ENCODE results near the gene PARD3.

The PARD3 gene

GRCh38 chr10:34169131-34169530 is 646.0 kb downstream of the PARD3 start:
- no peak for DNase-seq

GRCh38 chr10:34168439-34168838 is 646.7 kb downstream of the PARD3 start:
- DNase-seq, result no peak

DNA sequence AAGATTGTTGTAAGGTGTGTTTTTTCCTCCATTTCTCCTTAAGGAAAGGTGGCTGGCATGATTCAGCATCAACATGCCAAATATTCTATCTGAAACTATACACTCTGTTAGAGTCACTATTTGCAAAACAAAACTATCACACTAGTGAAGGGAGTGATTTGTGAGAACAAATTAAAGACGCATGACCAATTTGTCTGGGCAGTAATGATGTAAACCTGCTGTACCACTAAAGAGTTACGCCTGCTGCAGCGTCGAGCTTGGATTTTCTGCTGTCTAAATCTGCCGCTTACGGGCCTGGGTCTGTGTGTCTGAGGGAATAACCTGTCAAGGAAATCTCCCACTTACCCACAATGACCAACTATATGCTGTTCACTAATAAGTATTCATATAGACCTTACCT is 648.3 kb downstream of the PARD3 start:
- no peak for DNase-seq

DNA sequence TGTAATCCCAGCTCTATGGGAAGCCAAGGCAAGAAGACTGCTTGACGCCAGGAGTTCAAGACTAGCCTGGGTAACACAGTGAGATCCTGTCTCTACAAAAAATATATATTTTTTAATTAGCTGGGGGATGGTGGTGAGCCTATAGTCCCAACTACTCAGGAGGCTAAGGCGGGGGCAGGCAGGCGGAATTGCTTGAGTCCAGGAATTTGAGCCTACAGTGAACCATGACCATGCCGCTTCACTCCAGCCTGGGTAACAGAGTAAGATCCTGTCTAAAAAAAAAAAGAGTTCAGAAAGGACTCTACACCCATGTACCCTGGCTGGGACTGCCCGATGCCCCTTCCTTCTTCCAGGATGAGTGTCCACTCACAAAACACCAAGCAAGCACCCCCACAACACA is 648.7 kb downstream of the PARD3 start:
- DNase-seq, result no peak

DNA sequence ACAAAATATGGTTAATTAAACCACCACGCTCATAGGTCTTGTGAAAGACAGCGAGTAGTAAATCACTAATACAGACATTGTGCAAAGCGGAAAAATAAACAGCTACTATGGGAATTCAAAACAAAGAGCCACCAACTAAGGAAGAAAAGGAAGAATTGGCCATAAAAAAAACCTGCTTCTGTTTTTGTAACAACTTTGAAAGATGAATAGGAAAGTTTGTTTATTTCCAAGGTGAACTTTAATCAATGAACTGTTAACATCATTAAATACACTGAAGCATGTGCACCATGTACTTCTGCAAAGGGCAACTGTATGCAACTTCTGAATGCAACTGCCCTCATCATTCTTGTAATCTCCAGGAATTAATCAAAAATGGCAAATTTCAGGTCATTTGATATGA is 651.1 kb downstream of the PARD3 start:
- no peak for DNase-seq

DNA sequence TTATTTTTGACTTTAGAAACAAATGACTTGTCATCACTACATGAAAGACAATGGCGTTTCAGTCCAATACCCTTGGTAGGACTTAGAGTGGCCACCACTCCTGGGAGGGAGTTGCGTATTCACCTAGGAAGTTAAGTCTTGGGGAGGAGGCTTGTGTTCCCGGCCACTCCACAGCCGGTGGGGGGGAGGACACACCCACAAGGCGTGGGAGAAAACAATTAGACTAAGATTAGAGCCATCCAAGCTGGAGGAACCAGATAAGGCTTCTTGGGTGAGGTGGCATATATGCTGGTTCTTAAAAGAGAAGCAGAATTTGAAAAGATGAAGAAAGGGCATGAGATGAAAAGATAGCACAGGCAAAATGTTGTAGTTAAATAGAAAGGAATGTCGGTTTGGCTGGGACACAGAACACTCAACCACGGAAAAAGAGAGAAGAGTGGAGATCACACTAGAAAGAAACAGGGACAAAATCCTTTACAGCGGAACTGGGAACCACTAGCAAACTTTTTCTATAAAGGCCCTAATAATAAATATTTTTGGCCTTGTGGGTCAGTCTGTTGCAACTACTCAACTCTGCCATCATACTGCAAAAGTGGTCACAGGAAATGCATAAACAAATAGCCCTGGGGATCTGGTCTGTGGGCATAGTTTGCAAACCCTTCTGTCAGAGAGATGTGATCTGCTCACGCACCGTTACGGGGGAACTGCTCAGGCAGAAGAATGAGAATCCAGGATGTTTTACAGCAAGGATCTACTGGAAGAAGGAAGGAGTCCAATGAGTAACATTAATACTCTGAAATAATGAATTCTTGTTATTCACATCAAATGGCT is 651.8 kb downstream of the PARD3 start:
- no peak for DNase-seq

DNA sequence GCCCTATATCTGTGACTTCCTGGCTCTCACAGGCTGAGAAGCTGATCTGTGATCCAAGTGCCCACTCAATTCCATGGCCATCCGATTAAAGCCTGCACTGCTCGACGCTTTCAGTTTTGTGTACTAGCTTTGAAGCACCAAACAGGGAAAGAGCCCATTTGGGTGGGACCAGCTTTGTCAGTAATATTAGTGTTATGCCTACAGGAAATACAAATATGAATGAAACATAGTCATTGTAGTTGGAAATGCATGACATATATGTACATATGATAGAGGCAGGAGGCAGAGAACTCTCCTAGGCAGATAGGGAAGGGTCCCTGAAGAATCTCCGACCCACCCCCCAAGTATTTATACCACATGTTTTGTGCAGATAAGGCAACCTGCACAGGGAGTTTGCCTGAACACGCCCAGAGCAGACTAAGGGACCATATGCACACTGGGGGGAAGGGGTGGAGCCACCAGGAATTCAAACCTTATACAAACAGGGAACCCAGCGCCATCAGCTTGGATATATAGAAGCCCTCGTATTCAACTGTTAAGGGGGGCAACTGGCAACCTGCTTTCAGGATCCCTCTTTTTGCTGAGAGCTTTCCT is 653.2 kb downstream of the PARD3 start:
- DNase-seq, result no peak

DNA sequence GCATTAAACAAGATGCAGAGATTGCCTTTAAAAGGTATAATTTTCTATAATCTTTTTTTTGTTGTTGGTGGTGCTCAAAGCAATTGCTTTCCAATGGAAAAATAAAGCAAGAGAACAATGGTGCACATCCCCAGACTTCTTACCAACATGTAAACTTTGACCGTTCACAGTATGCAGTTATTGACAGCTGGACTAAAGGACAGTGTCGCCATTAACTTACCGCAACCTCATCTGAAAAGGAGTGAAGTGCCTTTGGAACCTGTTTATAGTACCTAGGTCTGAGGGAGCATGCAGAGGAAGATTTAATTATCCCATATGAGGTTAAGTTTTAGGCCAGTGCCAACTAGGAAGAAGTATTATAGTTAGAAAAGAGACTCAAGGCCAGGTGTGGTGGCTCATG is 654.5 kb downstream of the PARD3 start:
- DNase-seq, result no peak

DNA sequence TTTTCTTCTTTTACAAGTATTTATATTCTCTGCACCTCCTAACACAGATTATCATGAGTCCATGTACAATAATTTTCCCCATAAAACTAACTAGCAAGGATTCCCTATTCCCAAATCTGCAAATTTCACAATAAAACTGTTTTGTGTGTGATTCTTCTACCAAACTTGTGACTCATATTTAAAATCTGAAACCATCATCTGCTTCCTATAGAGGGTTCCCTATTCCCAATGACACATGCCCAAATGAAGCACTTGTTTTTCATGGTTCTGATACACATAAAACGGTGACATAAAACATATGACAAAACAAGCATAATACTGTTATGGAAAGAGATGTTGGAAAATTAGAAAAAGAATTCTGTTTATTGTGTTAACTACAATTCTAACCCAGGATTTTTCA is 657.6 kb downstream of the PARD3 start:
- DNase-seq, result no peak

GRCh38 chr10:34156781-34157425 is 658.2 kb downstream of the PARD3 start:
- no peak for DNase-seq

- DNase-seq, result no peak
These were observed 659.3 kb downstream of the PARD3 start for GRCh38 chr10:34155812-34156211.

GRCh38 chr10:34154383-34154900 is 660.7 kb downstream of the PARD3 start:
- DNase-seq, result no peak

GRCh38 chr10:34153663-34154382 is 661.3 kb downstream of the PARD3 start:
- DNase-seq, result no peak

DNA sequence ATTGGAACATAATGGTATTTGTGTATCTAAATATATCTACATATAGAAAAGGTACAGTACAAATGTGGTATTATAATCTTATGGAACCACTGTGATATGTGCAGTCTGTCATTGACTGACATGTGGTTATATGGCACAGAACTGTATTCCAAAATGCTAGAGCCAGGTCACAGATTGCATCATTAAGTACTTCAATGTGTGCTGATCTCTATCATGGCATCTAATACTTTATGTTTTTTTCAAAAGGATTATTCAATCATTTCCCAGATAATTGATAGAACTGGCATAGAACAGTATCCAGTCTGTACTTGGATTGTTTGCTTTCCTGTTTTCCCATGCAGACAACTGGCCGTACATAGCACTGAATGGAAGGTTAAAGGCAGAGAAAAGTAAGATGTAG is 662.7 kb downstream of the PARD3 start:
- no peak for DNase-seq

DNA sequence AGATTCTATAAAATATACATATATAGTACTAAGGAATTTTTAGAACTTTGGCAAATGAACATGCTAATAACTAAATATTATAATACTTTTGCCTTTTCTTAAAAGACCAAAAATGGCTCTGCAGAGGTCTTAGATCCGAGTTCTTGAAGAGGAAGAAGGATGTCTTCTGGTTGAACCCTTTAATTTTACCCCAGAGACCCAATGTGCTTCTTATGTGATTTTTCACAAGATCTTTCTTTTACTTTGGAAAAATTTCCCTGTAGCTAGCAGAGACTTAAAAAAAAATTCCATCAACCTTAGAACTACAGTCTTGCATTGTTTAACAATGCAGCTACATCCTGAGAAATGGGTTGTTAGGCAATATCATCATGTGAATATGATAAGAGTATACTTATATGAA is 663.2 kb downstream of the PARD3 start:
- DNase-seq, result no peak

DNA sequence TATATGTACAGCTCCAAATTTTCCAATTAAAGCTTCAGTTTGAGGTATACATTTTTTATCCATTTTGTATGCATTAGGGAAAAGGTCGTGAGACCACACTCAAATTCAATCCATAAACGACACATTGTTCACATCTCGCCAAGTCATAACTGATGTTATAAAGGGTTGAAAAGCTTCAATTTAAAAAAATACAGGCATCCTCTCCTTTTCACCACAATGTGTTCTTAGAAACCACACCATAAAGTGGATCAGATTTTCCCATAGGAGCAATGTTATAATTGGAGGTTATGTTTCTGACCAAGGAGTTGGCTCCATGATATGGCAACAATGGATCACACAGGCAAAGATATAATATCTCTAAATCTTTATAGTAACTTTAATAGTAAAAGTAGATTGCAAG is 663.6 kb downstream of the PARD3 start:
- no peak for DNase-seq

- DNase-seq, result no peak
These were observed 665.0 kb downstream of the PARD3 start for GRCh38 chr10:34150103-34150502.

DNA sequence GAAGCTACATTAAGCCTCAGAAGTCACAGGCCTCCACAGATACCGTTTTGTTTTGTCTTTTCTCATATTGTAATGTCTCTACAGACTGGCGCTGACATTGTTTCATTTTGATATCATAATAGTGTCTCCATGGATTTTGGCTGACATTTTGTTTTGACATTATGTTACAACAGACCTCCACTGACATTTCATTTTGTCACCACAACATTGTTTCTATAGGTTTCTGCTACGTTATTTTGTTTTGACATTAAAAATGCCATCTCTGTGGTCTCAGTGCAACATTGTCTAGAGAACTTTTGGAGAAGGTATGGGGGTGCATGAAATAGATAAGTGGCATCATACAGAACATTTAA is 666.8 kb downstream of the PARD3 start:
- no peak for DNase-seq

DNA sequence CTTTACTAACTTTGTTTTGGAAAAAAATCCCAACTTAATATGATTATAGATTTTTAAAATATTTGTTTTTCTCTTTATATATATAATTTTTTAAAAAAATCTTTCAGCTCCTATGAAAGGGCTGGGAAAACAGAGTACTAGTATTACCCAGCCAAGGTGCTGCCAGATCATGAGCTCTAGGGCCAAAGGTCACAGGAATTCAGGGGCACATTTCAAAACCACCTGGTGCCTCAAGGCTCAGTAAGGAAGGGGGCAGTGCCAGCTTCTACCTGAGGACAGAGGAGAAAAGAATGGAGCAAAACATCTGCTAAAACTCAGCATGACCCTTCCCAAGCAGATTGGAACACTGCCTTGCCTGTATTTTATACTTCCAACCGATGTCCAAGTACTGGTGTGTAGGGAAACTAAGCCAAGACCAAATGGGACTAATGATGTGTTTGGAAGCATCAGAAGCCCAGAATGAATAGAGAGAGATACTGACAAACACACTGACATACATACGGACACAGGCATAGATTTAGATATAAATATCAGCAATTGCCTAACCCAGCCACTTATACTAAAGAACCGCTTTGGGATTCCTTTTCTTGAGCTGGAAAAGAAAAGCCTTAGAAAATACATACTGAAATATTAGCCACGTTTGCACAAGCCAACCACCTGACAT is 667.3 kb downstream of the PARD3 start:
- DNase-seq, result no peak

DNA sequence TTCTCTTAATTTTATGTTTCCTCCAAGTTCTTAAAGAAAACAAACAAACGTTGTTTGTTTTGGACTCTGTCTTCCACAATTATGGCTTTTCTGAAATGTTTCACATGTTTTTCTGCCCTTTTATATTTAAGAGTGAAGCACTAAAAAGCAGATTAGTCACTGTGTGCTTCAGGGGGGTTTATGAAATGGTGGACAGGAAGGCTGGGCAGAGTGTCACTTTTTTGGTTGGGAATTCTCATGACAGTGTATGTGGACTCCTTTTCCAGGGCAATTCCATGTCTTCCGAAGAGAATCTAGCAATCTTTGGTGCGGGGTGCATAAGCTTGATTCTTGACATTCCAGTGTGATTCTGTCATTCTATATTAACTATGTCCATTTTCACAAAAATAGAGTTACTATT is 669.4 kb downstream of the PARD3 start:
- DNase-seq, result no peak

GRCh38 chr10:34143466-34143865 is 671.6 kb downstream of the PARD3 start:
- DNase-seq, result no peak

- no peak for DNase-seq
These were observed 673.9 kb downstream of the PARD3 start for GRCh38 chr10:34141032-34141680.

All from NCI-H1694 treated with DMSO at 0.1 percent for 48 hours (cell line).